ENCODE results near the gene TMEM218. TPM values are rescaled to one million over a fixed set of nuclear protein-coding genes. Genes with fewer than 3 reads are reported as not detected.

The TMEM218 gene
- total and polyA plus RNA-seq, 4 donors = 9.9 to 34.7 (median 24.4) TPM

GRCh38 chr11:125052047-125052446 lies 59.4 kb downstream of the TMEM218 start:
- H3K27me3 ChIP-seq (ENCODE audit: control insufficient read depth in 1 of 2, insufficient read depth in 2 of 2, low read length in 1 of 2) = no peaks in the 10 kb centered on the region
- H3K9me3 ChIP-seq (ENCODE audit: control insufficient read depth, low read length) = no peaks in the 10 kb centered on the region
- no peak overlapping the region for H3K27ac ChIP-seq (ENCODE audit: low read depth in 1 of 2, low read length in 2 of 2)
- DNase-seq (no peak), ATAC-seq (ENCODE audit: low FRiP score) (no peak)
- intact Hi-C loops (cut with DNase I) = no loop called here
- H3K4me1 ChIP-seq (ENCODE audit: control insufficient read depth in 1 of 2, insufficient read depth in 2 of 2, low read length in 2 of 2) = no peaks in the 10 kb centered on the region
- H3K36me3 ChIP-seq (ENCODE audit: control insufficient read depth in 1 of 2, insufficient read depth in 2 of 2, low read length in 1 of 2) = no peaks in the 10 kb centered on the region
- H3K4me3 ChIP-seq (ENCODE audit: low read length in 2 of 2) = no peak overlapping the region

DNA sequence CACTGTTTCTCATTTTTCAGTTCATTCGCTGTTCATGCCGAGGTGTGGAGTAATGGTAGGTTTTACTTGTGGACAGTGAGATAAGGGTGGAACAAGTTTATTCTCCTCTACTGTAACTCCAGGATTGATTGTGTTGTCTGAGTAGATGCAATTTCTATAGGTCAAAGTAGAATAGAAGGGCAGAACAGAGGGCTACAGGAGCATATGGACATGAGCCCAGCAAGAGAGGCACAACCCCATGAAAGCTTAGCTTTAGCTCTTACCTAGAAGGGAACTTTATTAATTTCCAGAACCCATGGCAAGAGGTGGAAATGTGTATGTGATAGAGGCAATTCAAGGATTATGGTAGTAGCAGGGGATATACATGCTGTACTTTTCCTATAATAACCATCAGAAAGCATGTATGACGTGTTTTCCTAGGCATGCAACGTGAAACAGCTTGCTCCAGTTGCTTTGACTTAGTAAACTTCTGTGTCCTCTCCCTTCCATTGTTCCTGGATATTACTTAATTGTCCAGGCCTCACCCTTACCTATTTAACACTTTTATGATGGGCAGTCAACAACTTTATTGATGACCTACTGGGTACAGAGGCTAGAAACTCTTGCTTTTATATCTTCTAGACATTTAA lies 62.1 kb downstream of the TMEM218 start:
- no peaks in the 10 kb centered on the region for H3K9me3 ChIP-seq (ENCODE audit: control insufficient read depth, low read length)
- H3K4me3 ChIP-seq (ENCODE audit: low read length in 2 of 2) = no peak overlapping the region
- ATAC-seq (ENCODE audit: low FRiP score) (no peak), DNase-seq (no peak)
- no peaks in the 10 kb centered on the region for H3K27me3 ChIP-seq (ENCODE audit: control insufficient read depth in 1 of 2, insufficient read depth in 2 of 2, low read length in 1 of 2)
- H3K27ac ChIP-seq (ENCODE audit: low read depth in 1 of 2, low read length in 2 of 2) = no peak overlapping the region
- intact Hi-C loops (cut with DNase I) = no loop called here
- H3K36me3 ChIP-seq (ENCODE audit: control insufficient read depth in 1 of 2, insufficient read depth in 2 of 2, low read length in 1 of 2) = no peaks in the 10 kb centered on the region
- H3K4me1 ChIP-seq (ENCODE audit: control insufficient read depth in 1 of 2, insufficient read depth in 2 of 2, low read length in 2 of 2) = no peaks in the 10 kb centered on the region
- 91 to 92% methylated on average over 4 of the region's 4 CpGs for WGBS, 2 donors

Other genes starting within 250 kb of the TMEM218 start
- 10 to 100 TPM; 15.7 to 63.0 TPM for gene ROBO3, start 246.2 kb downstream of the TMEM218 start, total RNA-seq
- gene ROBO3, start 246.2 kb downstream of the TMEM218 start, polyA plus RNA-seq = 10 to 100 TPM in 1 of 2 donors, 1 to 10 TPM in 1; 2.1 to 19.7 TPM
- 10 to 100 TPM; 19.7 to 41.9 TPM for gene ROBO4, start 213.8 kb downstream of the TMEM218 start, total RNA-seq
- 1 to 10 TPM; 2.4 to 2.8 TPM for gene ROBO4, start 213.8 kb downstream of the TMEM218 start, polyA plus RNA-seq
- under 1 TPM in 1 of 2 donors, not detected in 1; 0.51 TPM for gene HEPN1, start 192.4 kb downstream of the TMEM218 start, total RNA-seq
- not detected for gene HEPN1, start 192.4 kb downstream of the TMEM218 start, polyA plus RNA-seq
- gene HEPACAM, start 175.6 kb downstream of the TMEM218 start, total RNA-seq = under 1 TPM; 0.10 to 0.30 TPM
- gene HEPACAM, start 175.6 kb downstream of the TMEM218 start, polyA plus RNA-seq = not detected
- gene CCDC15, start 157.4 kb downstream of the TMEM218 start, total RNA-seq = 1 to 10 TPM in 1 of 2 donors, under 1 TPM in 1; 0.97 to 1.5 TPM
- gene CCDC15, start 157.4 kb downstream of the TMEM218 start, polyA plus RNA-seq = under 1 TPM; 0.13 to 0.61 TPM
- 10 to 100 TPM in 1 of 2 donors, 1 to 10 TPM in 1; 9.1 to 11.8 TPM for gene SLC37A2, start 48.3 kb downstream of the TMEM218 start, total RNA-seq
- gene SLC37A2, start 48.3 kb downstream of the TMEM218 start, polyA plus RNA-seq = 1 to 10 TPM in 1 of 2 donors, under 1 TPM in 1; 0.72 to 6.8 TPM
- 10 to 100 TPM in 1 of 2 donors, 1 to 10 TPM in 1; 7.7 to 19.8 TPM for gene PKNOX2, start 53.1 kb upstream of the TMEM218 start, total RNA-seq
- gene PKNOX2, start 53.1 kb upstream of the TMEM218 start, polyA plus RNA-seq = 1 to 10 TPM; 1.8 to 3.9 TPM